Activated CD4-positive, alpha-beta memory T cell treated with anti-CD3 and anti-CD28 coated beads for 36 hours (primary cell): ENCODE results near the gene COX10. TPM values are rescaled to one million over a fixed set of nuclear protein-coding genes. Genes with fewer than 3 reads are reported as not detected.

Source experiments
- CTCF ChIA-PET: fragments of 350-600 bp; sonication (Branson Sonifier 250); formaldehyde crosslinking; loops from one replicate; lab custom pipeline; 2021; ENCODE audit warnings: antibody characterized with exemption, inconsistent platforms; lab: Charles Lee
- POLR2A ChIA-PET: fragments of 350-600 bp; sonication (Branson Sonifier 250); formaldehyde crosslinking; loops from one replicate; lab custom pipeline; 2021; ENCODE audit warnings: antibody characterized with exemption; lab: Charles Lee
- DNase-seq: peaks from one replicate; pipeline ENCODE4 v3.0.0-alpha.2; 2020
- H3K27ac Mint-ChIP-seq: one replicate; pipeline ENCODE4 v1.8.0; 2021; ENCODE audit warnings: mixed read lengths
- H3K27me3 Mint-ChIP-seq: one replicate; pipeline ENCODE4 v1.8.0; 2021; ENCODE audit warnings: mixed read lengths
- H3K36me3 Mint-ChIP-seq: one replicate; pipeline ENCODE4 v1.8.0; 2021; ENCODE audit warnings: mixed read lengths
- H3K4me1 Mint-ChIP-seq: one replicate; pipeline ENCODE4 v1.8.0; 2021; ENCODE audit warnings: low read depth, mixed read lengths
- H3K4me3 Mint-ChIP-seq: one replicate; pipeline ENCODE4 v1.8.0; 2021; ENCODE audit warnings: mild to moderate bottlenecking, mixed read lengths
- H3K9me3 Mint-ChIP-seq: one replicate; pipeline ENCODE4 v1.8.0; 2021; ENCODE audit warnings: mixed read lengths
- intact Hi-C: fragments of 100-400 bp; cut with micrococcal nuclease; formaldehyde crosslinking; loops from one replicate; pipeline ENCODE4 v1.15.1; 2023
- total RNA-seq, 2 experiments: library from RNA; stranded (reverse); gene quantifications; one replicate each; pipeline ENCODE4 v1.2.3, GENCODE V29; 2021

COX10 gene
- total RNA-seq, 2 experiments from 2014 or later: 22.9 to 23.6 TPM

- Mint-ChIP-seq H3K27ac (no peak overlapping the region), H3K4me1 (peaks cover 28% of the 10 kb centered on the region), H3K27me3 (no peaks in the 10 kb centered on the region), H3K4me3 (no peak overlapping the region), H3K9me3 (no peaks in the 10 kb centered on the region), H3K36me3 (peaks cover 28% of the 10 kb centered on the region)
- ChIA-PET POLR2A (no interaction called here), CTCF (no interaction called here)
- intact Hi-C loops: no loop called here
- DNase-seq: no peak
Observed at GRCh38 chr17:14104734-14105133, 35.4 kb downstream of the COX10 start.

- peaks cover 25% of the 10 kb centered on the region for H3K36me3 Mint-ChIP-seq
- no peak overlapping the region for H3K4me3 Mint-ChIP-seq
- H3K4me1 Mint-ChIP-seq: peaks cover 49% of the 10 kb centered on the region
- H3K9me3 Mint-ChIP-seq: no peaks in the 10 kb centered on the region
- intact Hi-C loops: no loop called here
- H3K27ac Mint-ChIP-seq: no peak overlapping the region
- POLR2A ChIA-PET: interaction anchor here (0.9 kb wide), 1 partner anchor 92 kb away, joined by 3 read pairs; no protein-coding TSS in a partner anchor
- no peaks in the 10 kb centered on the region for H3K27me3 Mint-ChIP-seq
- CTCF ChIA-PET: interaction anchor here (1.0 kb wide), 1 partner anchor 89 kb away, joined by 3 read pairs; no protein-coding TSS in a partner anchor
- no peak for DNase-seq
Observed at GRCh38 chr17:14107889-14108288, 38.6 kb downstream of the COX10 start.

- Mint-ChIP-seq H3K27me3 (no peaks in the 10 kb centered on the region), H3K4me3 (no peak overlapping the region), H3K27ac (no peak overlapping the region), H3K4me1 (peaks cover 67% of the 10 kb centered on the region), H3K9me3 (peaks cover 6% of the 10 kb centered on the region), H3K36me3 (peaks cover 25% of the 10 kb centered on the region)
- no peak for DNase-seq
- ChIA-PET CTCF (no interaction called here), POLR2A (no interaction called here)
- intact Hi-C loops: loop anchor here (10.0 kb wide), 2 partner anchors 222 to 312 kb away; no protein-coding TSS in a partner anchor
Observed at GRCh38 chr17:14112407-14112806, 43.1 kb downstream of the COX10 start.

GRCh38 chr17:14113137-14113536 is 43.8 kb downstream of the COX10 start:
- no peak overlapping the region for H3K4me3 Mint-ChIP-seq
- H3K36me3 Mint-ChIP-seq: peaks cover 25% of the 10 kb centered on the region
- peaks cover 6% of the 10 kb centered on the region for H3K9me3 Mint-ChIP-seq
- H3K4me1 Mint-ChIP-seq: peaks cover 67% of the 10 kb centered on the region
- no peak for DNase-seq
- intact Hi-C loops: loop anchor here (10.0 kb wide), 2 partner anchors 222 to 312 kb away; no protein-coding TSS in a partner anchor
- POLR2A ChIA-PET: no interaction called here
- H3K27ac Mint-ChIP-seq: no peak overlapping the region
- CTCF ChIA-PET: interaction anchor here (0.7 to 1.4 kb wide), 2 partner anchors 188 to 189 kb away, joined by 3 to 4 read pairs; partner anchors contain the start of gene HS3ST3B1
- no peaks in the 10 kb centered on the region for H3K27me3 Mint-ChIP-seq

- no peak for DNase-seq
- Mint-ChIP-seq H3K36me3 (peaks cover 33% of the 10 kb centered on the region), H3K4me3 (no peak overlapping the region), H3K27me3 (no peaks in the 10 kb centered on the region), H3K9me3 (peaks cover 18% of the 10 kb centered on the region), H3K4me1 (peaks cover 77% of the 10 kb centered on the region), H3K27ac (peak overlapping the region; percentile 36)
- CTCF ChIA-PET: interaction anchor here (0.6 to 0.7 kb wide), 2 partner anchors 89 to 95 kb away, joined by 3 read pairs; no protein-coding TSS in a partner anchor
- POLR2A ChIA-PET: interaction anchor here (1.0 kb wide), 1 partner anchor 185 kb away, joined by 4 read pairs; the partner anchor contains the start of gene HS3ST3B1
- intact Hi-C loops: loop anchor here (10.0 kb wide), 2 partner anchors 218 to 308 kb away; no protein-coding TSS in a partner anchor
Observed at GRCh38 chr17:14116263-14117024, 47.1 kb downstream of the COX10 start.

GRCh38 chr17:14118951-14119350 is 49.6 kb downstream of the COX10 start:
- H3K27ac Mint-ChIP-seq: peak overlapping the region; percentile 96
- ChIA-PET POLR2A (interaction anchor here (0.6 to 1.0 kb wide), 2 partner anchors 16 to 181 kb away, joined by 3 read pairs; no protein-coding TSS in a partner anchor), CTCF (interaction anchor here (1.3 to 1.6 kb wide), 2 partner anchors 84 to 179 kb away, joined by 6 read pairs; no protein-coding TSS in a partner anchor)
- H3K4me3 Mint-ChIP-seq: peak overlapping the region; percentile 30
- intact Hi-C loops: loop anchor here (1.0 to 10.0 kb wide), 8 partner anchors 17 to 306 kb away; partner anchors contain the start of genes COX10 and HS3ST3B1
- H3K4me1 Mint-ChIP-seq: peaks cover 89% of the 10 kb centered on the region
- peaks cover 18% of the 10 kb centered on the region for H3K9me3 Mint-ChIP-seq
- no peak for DNase-seq
- no peaks in the 10 kb centered on the region for H3K27me3 Mint-ChIP-seq
- peaks cover 42% of the 10 kb centered on the region for H3K36me3 Mint-ChIP-seq

- H3K4me1 Mint-ChIP-seq: peaks cover 94% of the 10 kb centered on the region
- POLR2A ChIA-PET: interaction anchor here (1.0 kb wide), 1 partner anchor 180 kb away, joined by 3 read pairs; no protein-coding TSS in a partner anchor
- H3K4me3 Mint-ChIP-seq: no peak overlapping the region
- peaks cover 42% of the 10 kb centered on the region for H3K36me3 Mint-ChIP-seq
- intact Hi-C loops: loop anchor here (1.0 to 10.0 kb wide), 8 partner anchors 17 to 305 kb away; partner anchors contain the start of genes COX10 and HS3ST3B1
- CTCF ChIA-PET: interaction anchor here (1.2 to 1.6 kb wide), 3 partner anchors 84 to 178 kb away, joined by 3 to 6 read pairs (median 6); no protein-coding TSS in a partner anchor
- peaks cover 18% of the 10 kb centered on the region for H3K9me3 Mint-ChIP-seq
- DNase-seq: no peak
- H3K27me3 Mint-ChIP-seq: no peaks in the 10 kb centered on the region
- peak overlapping the region; percentile 96 for H3K27ac Mint-ChIP-seq
Observed at GRCh38 chr17:14119546-14119945, 50.2 kb downstream of the COX10 start.

GRCh38 chr17:14121952-14122351 is 52.6 kb downstream of the COX10 start:
- Mint-ChIP-seq H3K4me1 (peaks cover 83% of the 10 kb centered on the region), H3K9me3 (peaks cover 12% of the 10 kb centered on the region), H3K36me3 (peaks cover 29% of the 10 kb centered on the region), H3K27me3 (no peaks in the 10 kb centered on the region), H3K4me3 (no peak overlapping the region), H3K27ac (no peak overlapping the region)
- intact Hi-C loops: no loop called here
- no peak for DNase-seq
- ChIA-PET POLR2A (no interaction called here), CTCF (no interaction called here)

GRCh38 chr17:14123619-14124278 is 54.4 kb downstream of the COX10 start:
- peaks cover 24% of the 10 kb centered on the region for H3K36me3 Mint-ChIP-seq
- ChIA-PET POLR2A (no interaction called here), CTCF (interaction anchor here (1.4 kb wide), 1 partner anchor 80 kb away, joined by 6 read pairs; no protein-coding TSS in a partner anchor)
- peaks cover 12% of the 10 kb centered on the region for H3K9me3 Mint-ChIP-seq
- no peak overlapping the region for H3K4me3 Mint-ChIP-seq
- no peak for DNase-seq
- intact Hi-C loops: no loop called here
- no peaks in the 10 kb centered on the region for H3K27me3 Mint-ChIP-seq
- peaks cover 65% of the 10 kb centered on the region for H3K4me1 Mint-ChIP-seq
- no peak overlapping the region for H3K27ac Mint-ChIP-seq

- DNase-seq: no peak
- Mint-ChIP-seq H3K9me3 (peaks cover 6% of the 10 kb centered on the region), H3K36me3 (peaks cover 18% of the 10 kb centered on the region), H3K27me3 (no peaks in the 10 kb centered on the region), H3K4me1 (peaks cover 58% of the 10 kb centered on the region), H3K4me3 (no peak overlapping the region), H3K27ac (no peak overlapping the region)
- intact Hi-C loops: no loop called here
- POLR2A ChIA-PET: no interaction called here
- CTCF ChIA-PET: interaction anchor here (0.5 kb wide), 1 partner anchor 17 kb away, joined by 3 read pairs; no protein-coding TSS in a partner anchor
Observed at GRCh38 chr17:14124854-14125253, 55.5 kb downstream of the COX10 start.

GRCh38 chr17:14125518-14126137 is 56.3 kb downstream of the COX10 start:
- DNase-seq: no peak
- POLR2A ChIA-PET: no interaction called here
- CTCF ChIA-PET: interaction anchor here (0.6 to 1.0 kb wide), 3 partner anchors 71 to 372 kb away, joined by 3 read pairs; no protein-coding TSS in a partner anchor
- Mint-ChIP-seq H3K9me3 (no peaks in the 10 kb centered on the region), H3K4me1 (peaks cover 50% of the 10 kb centered on the region), H3K36me3 (peaks cover 13% of the 10 kb centered on the region), H3K4me3 (no peak overlapping the region), H3K27ac (no peak overlapping the region), H3K27me3 (no peaks in the 10 kb centered on the region)
- intact Hi-C loops: no loop called here
